Endometrial microvascular endothelial cells (primary cell): ENCODE data around the gene SCAI. TPM values are rescaled to one million over a fixed set of nuclear protein-coding genes. Genes with fewer than 3 reads are reported as not detected.
"Not testable (repeated sequence)": the region's sequence is repeated elsewhere in the genome, so short reads cannot be mapped to it uniquely, and the experiment has no call there.

Experiments used
- in situ Hi-C: cut with HindIII; loops from 2 replicates; pipeline ENCODE4 v1.10.0; 2017; ENCODE audit warnings: low sequenced_read_pairs, low pct_unique_long_range_greater_than_20kb; ENCODE audit errors: inconsistent ontology term
- total RNA-seq: library from RNA; depleted of rRNA; stranded (reverse); fragments of >200 nt; gene quantifications from one replicate; pipeline ENCODE4 v1.2.3, GENCODE V29; 2015; ENCODE audit errors: inconsistent ontology term

Gene SCAI
- total RNA-seq, 1 donor from 2014 or later = 6.8 TPM

GRCh38 chr9:124928116-124928515 lies 215.2 kb downstream of the SCAI start:
- in situ Hi-C loops = no loop called here

DNA sequence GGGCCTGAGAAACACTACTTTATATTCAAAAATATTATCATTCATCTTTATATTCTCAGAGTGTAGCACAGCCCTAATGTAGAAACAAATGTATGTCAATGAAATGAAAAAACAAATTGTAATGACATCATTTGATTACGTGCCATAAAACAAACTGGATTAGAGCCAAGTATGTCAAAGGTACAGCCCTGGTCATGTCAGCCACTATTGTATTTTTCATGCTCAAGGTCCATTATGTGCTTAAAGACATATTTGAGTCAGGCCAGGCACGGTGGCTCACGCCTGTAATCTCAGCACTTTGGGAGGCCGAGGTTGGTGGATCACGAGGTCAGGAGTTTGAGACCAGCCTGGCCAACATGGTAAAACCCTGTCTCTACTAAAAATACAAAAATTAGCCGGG lies 222.9 kb downstream of the SCAI start:
- in situ Hi-C loops = not testable (repeated sequence)

DNA sequence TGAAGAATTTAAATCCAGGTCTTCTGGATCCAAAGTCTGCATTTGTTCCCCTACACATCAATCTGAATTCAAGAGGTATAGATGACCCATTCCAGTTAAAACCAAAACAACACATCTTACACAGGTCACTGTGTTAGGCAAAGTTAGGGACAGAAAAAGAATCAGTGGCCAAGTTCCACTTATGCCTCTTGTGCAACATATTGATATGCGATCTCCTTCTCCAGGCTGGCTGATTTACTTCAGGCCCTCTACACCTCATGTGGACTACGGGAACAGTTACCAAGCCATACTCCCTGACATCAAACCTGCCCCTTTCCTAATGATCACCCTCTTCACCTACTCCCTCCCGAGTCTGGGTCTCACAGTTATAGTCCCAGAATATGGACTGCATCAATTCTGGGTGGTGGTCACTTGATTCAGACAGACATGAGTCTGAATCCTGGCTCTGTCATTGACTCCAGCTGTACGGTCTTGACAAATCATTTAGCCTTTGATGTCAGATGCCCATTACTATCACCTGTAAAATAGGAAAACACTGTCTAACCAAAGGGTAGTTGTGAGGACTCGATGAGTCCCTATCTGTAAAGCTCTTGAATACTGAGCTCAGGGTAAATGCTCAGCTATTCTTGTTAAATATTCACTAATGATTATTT lies 228.4 kb downstream of the SCAI start:
- in situ Hi-C loops = no loop called here

GRCh38 chr9:124913378-124913777 lies 229.9 kb downstream of the SCAI start:
- in situ Hi-C loops = no loop called here

- in situ Hi-C loops = no loop called here
These were observed 231.6 kb downstream of the SCAI start for GRCh38 chr9:124911766-124912165.

GRCh38 chr9:124908098-124908497 lies 235.2 kb downstream of the SCAI start:
- in situ Hi-C loops = no loop called here

- in situ Hi-C loops = no loop called here
These were observed 236.4 kb downstream of the SCAI start for GRCh38 chr9:124906966-124907365.

DNA sequence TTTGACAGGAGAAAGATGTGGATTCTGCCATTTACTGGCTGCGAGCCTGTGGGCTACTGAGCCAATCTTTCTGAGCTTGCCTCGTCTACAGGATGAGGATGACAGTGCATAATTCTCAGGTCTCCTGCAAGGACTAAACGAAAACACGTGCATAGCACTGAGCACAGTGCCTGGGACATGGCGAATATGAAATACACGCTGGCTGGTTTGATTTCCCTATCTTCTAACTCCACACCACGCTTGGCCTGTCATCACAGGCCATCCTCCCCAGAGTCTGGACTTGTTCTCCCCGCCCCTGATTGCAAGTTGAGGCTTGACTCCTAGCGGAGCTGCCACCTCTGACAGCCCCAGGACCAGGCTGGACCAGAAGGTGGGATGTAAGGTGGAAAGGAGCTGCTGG lies 243.5 kb downstream of the SCAI start:
- in situ Hi-C loops = no loop called here

- in situ Hi-C loops = no loop called here
These were observed 245.5 kb downstream of the SCAI start for GRCh38 chr9:124897570-124898460.

DNA sequence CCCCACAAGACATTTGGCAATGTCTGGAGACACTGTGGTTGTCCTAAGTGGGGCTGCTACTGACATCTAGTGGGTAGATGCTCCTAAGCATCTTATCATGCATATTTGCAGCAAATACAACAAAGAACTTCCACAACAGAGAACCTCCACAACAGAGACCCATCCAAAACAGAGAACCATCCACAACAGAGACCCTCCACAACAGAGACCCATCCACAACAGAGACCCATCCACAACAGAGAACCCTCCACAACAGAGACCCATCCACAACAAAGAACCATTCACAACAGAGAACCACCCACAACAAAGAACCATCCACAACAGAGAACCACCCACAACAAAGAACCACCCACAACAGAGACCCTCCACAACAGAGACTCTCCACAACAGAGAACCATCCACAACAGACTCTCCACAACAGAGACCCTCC lies 248.6 kb downstream of the SCAI start:
- in situ Hi-C loops = no loop called here

DNA sequence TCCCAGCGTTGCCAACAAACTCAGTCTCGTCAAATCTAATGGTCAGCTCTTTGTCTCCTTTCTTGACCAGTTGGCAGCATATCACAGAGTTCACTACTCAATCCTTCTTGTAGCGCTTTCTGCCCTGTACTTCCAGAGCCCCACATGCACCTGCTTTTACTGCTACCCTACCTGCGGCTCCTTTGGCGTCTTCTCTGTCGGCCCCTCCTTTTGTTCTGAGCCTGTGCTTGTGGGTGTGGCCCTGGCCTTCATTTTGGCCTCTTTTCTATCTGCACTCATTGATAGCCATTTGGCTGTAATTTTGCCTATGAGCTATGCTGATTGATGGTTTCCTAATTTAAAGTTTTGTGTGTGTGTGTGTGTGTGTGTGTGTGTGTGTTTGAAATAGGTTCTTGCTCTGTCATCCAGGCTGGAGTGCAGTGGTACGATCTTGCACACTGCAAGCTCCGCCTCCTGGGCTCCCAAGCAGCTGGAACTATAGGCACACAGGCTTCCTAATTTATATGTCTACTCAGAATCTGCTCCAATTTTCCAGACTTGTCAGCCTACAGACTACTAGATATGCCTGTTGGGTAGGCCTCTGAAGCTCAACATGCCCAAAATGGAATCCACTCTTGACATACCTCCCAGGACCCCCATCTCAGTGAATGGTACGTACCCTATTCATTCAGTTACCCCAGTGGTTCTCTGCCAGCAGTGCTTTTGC lies 249.1 kb downstream of the SCAI start:
- in situ Hi-C loops = no loop called here

Other genes with a start within 250 kb of the SCAI start
- gene GOLGA1, start 202.4 kb downstream of the SCAI start, total RNA-seq = 15.4 TPM
- 32.1 TPM for gene PPP6C, start 46.3 kb upstream of the SCAI start, total RNA-seq
- gene RABEPK, start 57.0 kb upstream of the SCAI start, total RNA-seq = 23.0 TPM
- 353 TPM for gene HSPA5, start 97.8 kb upstream of the SCAI start, total RNA-seq
- gene GAPVD1, start 118.3 kb upstream of the SCAI start, total RNA-seq = 36.9 TPM